SJCRH30 (cell line): ENCODE data around the gene WDR19. TPM values are rescaled to one million over a fixed set of nuclear protein-coding genes. Genes with fewer than 3 reads are reported as not detected.

Experiments
- total RNA-seq: library from RNA; depleted of rRNA; stranded (reverse); fragments of >200 nt; shearing (Covaris generic); gene quantifications from 2 replicates; pipeline ENCODE4 v1.2.3, GENCODE V29; 2014; rRNA removed

The WDR19 gene
- total RNA-seq, 1 experiment from 2014 or later: 21.1 TPM

Other genes with a start within 250 kb of the WDR19 start
- not detected in 2 replicates for gene TMEM156, start 150.1 kb upstream of the WDR19 start, total RNA-seq
- gene KLHL5, start 120.3 kb upstream of the WDR19 start, total RNA-seq: 43.0 and 50.3 TPM in 2 replicates
- 70.1 and 77.8 TPM in 2 replicates for gene RFC1, start 183.8 kb downstream of the WDR19 start, total RNA-seq
- gene KLB, start 224.4 kb downstream of the WDR19 start, total RNA-seq: 0.02 TPM in 1 of 2 replicates, not detected in the other